ENCODE data around the gene KCNJ4.

DNA sequence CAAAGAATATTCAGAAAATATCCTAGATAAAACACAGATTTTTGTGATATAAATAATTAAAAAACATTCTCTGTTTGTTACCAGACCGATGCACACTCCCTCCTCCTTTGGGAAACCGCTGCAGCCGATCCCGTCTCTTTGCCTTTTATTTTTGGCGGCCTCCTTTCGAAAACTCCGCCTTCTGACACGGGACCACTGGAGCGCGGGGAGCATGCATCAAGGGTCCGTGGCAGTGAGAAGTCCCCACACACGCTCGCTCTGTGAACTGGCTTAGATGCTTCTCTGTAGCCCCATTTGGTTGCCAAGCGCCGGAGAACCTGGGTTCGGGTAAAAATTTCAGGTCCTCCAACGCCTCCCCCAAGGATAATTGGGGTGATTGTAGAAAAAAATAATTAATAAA, 34.1 kb upstream of the KCNJ4 start:
- TF ChIP-seq, protein P1, sequence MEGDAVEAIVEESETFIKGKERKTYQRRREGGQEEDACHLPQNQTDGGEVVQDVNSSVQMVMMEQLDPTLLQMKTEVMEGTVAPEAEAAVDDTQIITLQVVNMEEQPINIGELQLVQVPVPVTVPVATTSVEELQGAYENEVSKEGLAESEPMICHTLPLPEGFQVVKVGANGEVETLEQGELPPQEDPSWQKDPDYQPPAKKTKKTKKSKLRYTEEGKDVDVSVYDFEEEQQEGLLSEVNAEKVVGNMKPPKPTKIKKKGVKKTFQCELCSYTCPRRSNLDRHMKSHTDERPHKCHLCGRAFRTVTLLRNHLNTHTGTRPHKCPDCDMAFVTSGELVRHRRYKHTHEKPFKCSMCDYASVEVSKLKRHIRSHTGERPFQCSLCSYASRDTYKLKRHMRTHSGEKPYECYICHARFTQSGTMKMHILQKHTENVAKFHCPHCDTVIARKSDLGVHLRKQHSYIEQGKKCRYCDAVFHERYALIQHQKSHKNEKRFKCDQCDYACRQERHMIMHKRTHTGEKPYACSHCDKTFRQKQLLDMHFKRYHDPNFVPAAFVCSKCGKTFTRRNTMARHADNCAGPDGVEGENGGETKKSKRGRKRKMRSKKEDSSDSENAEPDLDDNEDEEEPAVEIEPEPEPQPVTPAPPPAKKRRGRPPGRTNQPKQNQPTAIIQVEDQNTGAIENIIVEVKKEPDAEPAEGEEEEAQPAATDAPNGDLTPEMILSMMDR (conservative IDR thresholded peaks at IDR 0.05; ENCODE audit: low read length), result no peak
- no peak for TF ChIP-seq EZH2phosphoT487 (IDR thresholded peaks at IDR 0.05; ENCODE audit: borderline replicate concordance, low read depth, low read length)

Data from OCI-LY7 (cell line).